Nephron progenitor cell (in vitro differentiated cells): ENCODE measurements around the gene C1QTNF7.

Experiments
- DNase-seq: peaks from one replicate; pipeline ENCODE4 v3.0.0; 2021
- H3K27ac Mint-ChIP-seq: 2 replicates; pipeline ENCODE4 v1.8.0; 2021; ENCODE audit warnings: mild to moderate bottlenecking, moderate library complexity, mixed read lengths
- H3K27me3 Mint-ChIP-seq: 2 replicates; pipeline ENCODE4 v1.8.0; 2021; ENCODE audit warnings: mild to moderate bottlenecking, low read depth, mixed read lengths; ENCODE audit not compliant: poor library complexity
- H3K36me3 Mint-ChIP-seq: 2 replicates; pipeline ENCODE4 v1.8.0; 2021; ENCODE audit warnings: low read depth, mixed read lengths
- H3K4me1 Mint-ChIP-seq: 2 replicates; pipeline ENCODE4 v1.8.0; 2021; ENCODE audit warnings: mixed read lengths
- H3K4me3 Mint-ChIP-seq: 2 replicates; pipeline ENCODE4 v1.8.0; 2021; ENCODE audit warnings: mild to moderate bottlenecking, moderate library complexity, mixed read lengths
- H3K9me3 Mint-ChIP-seq: 2 replicates; pipeline ENCODE4 v1.8.0; 2021; ENCODE audit warnings: mild to moderate bottlenecking, moderate library complexity, mixed read lengths
- CTCF ChIP-seq: fragments of 200-600 bp; sonication (generic); IDR thresholded peaks from 2 replicates; pipeline ENCODE4 v1.5.0; 2021; ENCODE audit warnings: antibody characterized with exemption

Gene C1QTNF7

DNA sequence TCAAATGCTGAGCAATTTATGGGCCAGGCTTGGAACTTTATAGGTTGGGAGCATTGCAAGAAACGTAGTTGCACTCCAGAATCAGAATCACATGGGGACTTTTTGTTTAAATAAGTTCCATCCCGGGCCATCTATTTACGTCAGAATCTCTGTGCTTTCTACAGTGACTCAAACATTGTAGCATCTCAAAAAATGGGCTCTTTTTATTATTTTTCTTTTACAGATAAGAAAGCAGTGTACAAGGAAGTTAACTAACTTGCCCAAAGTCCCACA lies 52.0 kb downstream of the C1QTNF7 start:
- Mint-ChIP-seq H3K4me1 (peaks cover 36% of the 10 kb centered on the region), H3K9me3 (peaks cover 6% of the 10 kb centered on the region)

DNA sequence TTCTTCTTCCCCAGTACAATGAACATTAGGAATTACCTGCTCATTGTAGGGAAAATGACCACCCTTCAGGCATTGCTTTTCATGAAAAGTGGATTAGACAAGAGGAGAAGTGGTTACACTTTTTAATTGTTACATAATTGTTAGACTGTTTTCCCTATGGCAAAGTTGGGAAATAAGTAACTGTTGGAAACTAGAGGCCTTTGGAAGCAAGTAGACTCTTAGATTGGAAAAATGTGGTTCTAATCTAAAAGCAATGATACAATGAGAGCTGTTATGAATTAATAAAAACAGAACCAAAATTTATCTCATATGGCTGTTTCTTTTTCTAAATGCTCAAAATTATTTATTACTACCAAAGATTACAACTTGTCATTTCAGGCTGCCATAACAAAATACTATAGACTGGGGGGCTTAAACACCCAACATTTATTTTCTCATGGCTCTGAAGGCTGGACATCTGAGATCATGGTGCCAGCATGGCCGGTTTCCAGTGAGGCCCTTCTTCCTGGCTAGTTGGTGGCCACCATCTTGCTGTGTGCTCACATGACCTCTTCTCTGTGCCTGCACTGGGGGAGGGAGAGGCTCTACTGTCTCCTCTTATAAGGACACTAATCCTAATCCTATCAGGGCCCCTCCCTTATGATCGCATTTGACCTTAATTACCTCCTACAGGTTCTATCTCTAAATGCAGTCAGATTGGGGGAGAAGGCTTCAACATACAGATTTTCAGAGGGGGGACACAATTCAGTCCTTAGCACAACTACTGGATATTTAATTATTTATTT lies 54.3 kb downstream of the C1QTNF7 start:
- DNase-seq: no peak
- no peaks in the 10 kb centered on the region for H3K27me3 Mint-ChIP-seq
- no peak for TF ChIP-seq CTCF
- H3K4me3 Mint-ChIP-seq: no peak overlapping the region
- H3K9me3 Mint-ChIP-seq: peaks cover 29% of the 10 kb centered on the region
- no peak overlapping the region for H3K27ac Mint-ChIP-seq
- H3K36me3 Mint-ChIP-seq: peaks cover 65% of the 10 kb centered on the region
- peaks cover 36% of the 10 kb centered on the region for H3K4me1 Mint-ChIP-seq

More for the DNA sequence above, 52.0 kb downstream of the C1QTNF7 start:
- Mint-ChIP-seq H3K27ac (peak overlapping the region; percentile 45), H3K4me3 (peak overlapping the region; percentile 88), H3K27me3 (no peaks in the 10 kb centered on the region), H3K36me3 (peaks cover 42% of the 10 kb centered on the region)
- DNase-seq: no peak
- TF ChIP-seq CTCF: no peak

DNA sequence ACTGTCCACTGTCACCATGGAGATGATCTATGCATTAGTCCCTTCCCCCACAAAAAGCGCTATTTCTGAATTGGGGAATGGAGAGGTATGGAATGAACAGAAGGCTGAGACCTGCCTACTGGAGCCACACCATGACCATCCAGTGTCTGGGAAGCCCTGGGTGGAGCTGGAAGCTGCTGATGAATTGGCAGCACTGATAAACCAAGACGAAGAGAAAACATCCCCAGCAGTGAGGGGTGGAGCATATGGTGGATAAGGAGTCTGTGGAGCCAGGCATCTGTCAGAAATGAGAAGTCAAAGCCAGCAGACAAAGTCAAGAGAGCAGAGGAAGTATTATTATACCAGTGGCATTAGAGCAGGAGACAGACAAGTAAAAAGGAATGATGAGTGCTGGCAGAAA lies 55.0 kb downstream of the C1QTNF7 start:
- Mint-ChIP-seq H3K9me3 (peaks cover 36% of the 10 kb centered on the region), H3K4me3 (no peak overlapping the region), H3K4me1 (peaks cover 36% of the 10 kb centered on the region), H3K27me3 (no peaks in the 10 kb centered on the region), H3K36me3 (peaks cover 72% of the 10 kb centered on the region), H3K27ac (peak overlapping the region; percentile 50)
- no peak for DNase-seq
- TF ChIP-seq CTCF: no peak

DNA sequence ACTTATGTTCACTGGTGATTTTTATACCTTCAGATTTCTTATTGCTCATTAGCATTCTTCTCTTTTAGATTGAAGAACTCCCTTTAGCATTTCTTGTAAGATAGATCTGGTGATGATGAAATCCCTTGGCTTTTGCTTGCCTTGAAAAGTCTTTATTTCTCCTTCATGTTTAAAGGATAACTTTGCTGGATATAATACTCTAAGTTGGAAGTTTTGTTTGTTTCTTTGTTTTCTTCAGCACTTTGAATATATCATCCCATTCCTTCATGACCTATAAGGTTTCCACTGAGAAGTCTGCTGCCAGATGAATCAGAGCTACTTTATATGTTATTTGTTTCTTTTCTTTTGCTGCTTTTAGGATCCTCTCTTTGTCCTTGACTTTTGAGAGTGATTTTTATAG lies 60.3 kb downstream of the C1QTNF7 start:
- DNase-seq: no peak
- Mint-ChIP-seq H3K9me3 (peaks cover 65% of the 10 kb centered on the region), H3K27me3 (peaks cover 4% of the 10 kb centered on the region), H3K27ac (no peak overlapping the region), H3K4me3 (no peak overlapping the region), H3K36me3 (peaks cover 96% of the 10 kb centered on the region), H3K4me1 (peaks cover 6% of the 10 kb centered on the region)
- no peak for TF ChIP-seq CTCF

DNA sequence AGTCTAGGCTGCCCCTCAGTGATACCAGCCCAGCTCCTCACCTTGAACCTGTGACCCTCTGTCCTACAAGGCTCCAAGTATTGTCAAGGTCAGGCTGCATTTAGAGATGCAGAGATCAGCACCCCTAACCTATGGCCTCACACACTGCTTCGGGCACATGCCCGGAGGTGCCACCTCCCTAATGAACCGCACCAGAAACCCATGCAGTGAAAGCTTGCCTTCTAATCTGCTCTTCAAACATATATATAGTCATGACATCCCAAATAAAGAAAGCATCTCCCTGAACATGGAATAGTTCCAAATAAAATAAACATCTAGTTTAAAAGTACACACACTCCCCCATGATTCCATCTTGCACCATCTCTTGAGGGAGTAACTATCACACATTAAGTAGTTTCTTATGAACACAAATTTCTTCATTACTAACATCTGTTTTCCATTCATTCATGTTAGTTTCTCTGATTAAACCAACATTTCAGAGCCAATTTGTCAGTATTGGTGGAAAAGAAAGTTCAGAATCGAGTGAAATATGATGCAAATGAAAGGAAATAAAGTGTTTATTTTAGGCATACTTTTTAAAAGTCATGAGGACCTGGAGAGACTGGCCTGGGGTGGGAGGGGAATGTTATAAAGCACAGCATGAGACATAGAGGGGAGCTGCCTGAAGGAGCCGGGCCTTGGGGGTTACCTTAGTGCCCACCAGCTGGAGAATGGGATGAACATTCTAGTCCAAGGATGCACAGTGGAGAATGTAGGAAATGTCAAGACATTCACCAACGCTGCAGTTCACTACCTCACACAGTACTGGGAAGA lies 61.0 kb downstream of the C1QTNF7 start:
- Mint-ChIP-seq H3K36me3 (peaks cover 94% of the 10 kb centered on the region), H3K9me3 (peaks cover 65% of the 10 kb centered on the region), H3K4me3 (no peak overlapping the region), H3K27ac (no peak overlapping the region), H3K27me3 (peaks cover 4% of the 10 kb centered on the region), H3K4me1 (peaks cover 3% of the 10 kb centered on the region)
- no peak for TF ChIP-seq CTCF
- no peak for DNase-seq
